Stimulated activated CD4-positive, alpha-beta T cell treated with anti-CD3 and anti-CD28 coated beads, Interleukin-2, amount 100 ng/mL, for 24 hours (primary cell): ENCODE measurements around the gene ZDHHC6.
"Not testable (repeated sequence)": the region's sequence is repeated elsewhere in the genome, so short reads cannot be mapped to it uniquely, and the experiment has no call there.

Experiments
- DNase-seq, 2 donors: peaks; one replicate each; pipeline ENCODE4 v3.0.0-alpha.2; 2020

Gene ZDHHC6

GRCh38 chr10:112442063-112442462 is 4.7 kb downstream of the ZDHHC6 start:
- no peak for DNase-seq

- DNase-seq: no peak
Observed at GRCh38 chr10:112441520-112441919, 5.2 kb downstream of the ZDHHC6 start.

GRCh38 chr10:112438356-112438755 is 8.4 kb downstream of the ZDHHC6 start:
- no peak for DNase-seq

- DNase-seq: no peak
Observed at GRCh38 chr10:112434988-112435619, 11.6 kb downstream of the ZDHHC6 start.

- DNase-seq: no peak
Observed at GRCh38 chr10:112433136-112433535, 13.6 kb downstream of the ZDHHC6 start.

GRCh38 chr10:112429654-112430230 is 17.0 kb downstream of the ZDHHC6 start:
- DNase-seq: no peak

GRCh38 chr10:112429147-112429546 is 17.6 kb downstream of the ZDHHC6 start:
- no peak for DNase-seq

- DNase-seq: no peak
Observed at GRCh38 chr10:112426111-112426510, 20.6 kb downstream of the ZDHHC6 start.

GRCh38 chr10:112424651-112425050 is 22.1 kb downstream of the ZDHHC6 start:
- no peak for DNase-seq

- no peak for DNase-seq
Observed at GRCh38 chr10:112421731-112422130, 25.0 kb downstream of the ZDHHC6 start.

- no peak for DNase-seq
Observed at GRCh38 chr10:112412696-112413095, 34.0 kb downstream of the ZDHHC6 start.

GRCh38 chr10:112409755-112410154 is 37.0 kb downstream of the ZDHHC6 start:
- no peak for DNase-seq

GRCh38 chr10:112409299-112409698 is 37.4 kb downstream of the ZDHHC6 start:
- no peak for DNase-seq

GRCh38 chr10:112407696-112408095 is 39.0 kb downstream of the ZDHHC6 start:
- no peak for DNase-seq

GRCh38 chr10:112406806-112407205 is 39.9 kb downstream of the ZDHHC6 start:
- not testable (repeated sequence) for DNase-seq

- DNase-seq: no peak
Observed at GRCh38 chr10:112404617-112405016, 42.1 kb downstream of the ZDHHC6 start.

- DNase-seq: no peak
Observed at GRCh38 chr10:112402917-112403316, 43.8 kb downstream of the ZDHHC6 start.

- no peak for DNase-seq
Observed at GRCh38 chr10:112397592-112397991, 49.1 kb downstream of the ZDHHC6 start.

GRCh38 chr10:112395809-112396530 is 50.7 kb downstream of the ZDHHC6 start:
- DNase-seq: no peak

- no peak for DNase-seq
Observed at GRCh38 chr10:112394475-112394875, 52.2 kb downstream of the ZDHHC6 start.

GRCh38 chr10:112393827-112394226 is 52.9 kb downstream of the ZDHHC6 start:
- no peak for DNase-seq

GRCh38 chr10:112393341-112393740 is 53.4 kb downstream of the ZDHHC6 start:
- DNase-seq: no peak

GRCh38 chr10:112390125-112390703 is 56.5 kb downstream of the ZDHHC6 start:
- no peak for DNase-seq

- DNase-seq: peak; percentile 54 to 66
Observed at GRCh38 chr10:112389271-112389822, 57.4 kb downstream of the ZDHHC6 start.
